Kidney epithelial cell (primary cell): ENCODE results near the gene LANCL3. TPM values are rescaled to one million over a fixed set of nuclear protein-coding genes. Genes with fewer than 3 reads are reported as not detected.

Source experiments
- DNase-seq: peaks from one replicate; pipeline ENCODE4 v3.0.0-alpha.2; 2010; ENCODE audit warnings: low read depth
- H3K27me3 ChIP-seq: 2 replicates; pipeline ENCODE4 v1.6.0; 2011; ENCODE audit warnings: low read length; ENCODE audit not compliant: control insufficient read depth, insufficient read depth
- H3K36me3 ChIP-seq: 2 replicates; pipeline ENCODE4 v1.5.1; 2011; ENCODE audit warnings: low read length; ENCODE audit not compliant: control insufficient read depth, insufficient read depth
- H3K4me3 ChIP-seq: 2 replicates; pipeline ENCODE4 v1.5.1; 2011; ENCODE audit warnings: low read depth, mild to moderate bottlenecking, control low read depth, low read length
- total RNA-seq: library from RNA; depleted of rRNA; stranded (reverse); fragments of >200 nt; gene quantifications from 2 replicates; pipeline ENCODE4 v1.2.3, GENCODE V29; 2015
- TF ChIP-seq, protein P1 (sequence below): IDR thresholded peaks from 2 replicates; pipeline ENCODE4 v1.5.1; 2011; ENCODE audit warnings: mild to moderate bottlenecking, moderate library complexity, low read length, control low read depth, inconsistent platforms; ENCODE audit not compliant: insufficient read depth, poor library complexity, severe bottlenecking

LANCL3 gene
- total RNA-seq, 1 donor from 2014 or later: 0.13 TPM

DNA sequence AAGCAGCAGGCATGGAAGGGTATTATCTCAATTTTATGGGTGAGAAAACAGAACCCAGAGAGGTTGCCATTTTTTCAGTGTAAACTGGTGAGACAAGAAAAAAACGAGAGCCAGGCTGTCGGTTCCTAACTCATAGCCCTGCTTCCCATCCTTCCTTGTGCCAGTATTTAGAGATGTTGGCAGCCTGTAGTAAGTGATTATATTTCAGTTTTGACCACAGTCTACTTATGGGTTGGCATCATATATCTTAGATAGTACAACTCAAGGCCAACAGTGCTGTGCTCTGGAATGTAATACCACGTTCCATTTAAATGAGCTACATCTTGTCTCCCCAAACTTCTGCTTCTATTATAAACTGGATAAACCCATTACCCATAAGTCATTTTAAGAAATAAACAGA, 154.9 kb downstream of the LANCL3 start:
- H3K4me3 ChIP-seq: no peak overlapping the region
- DNase-seq: no peak
- H3K27me3 ChIP-seq: no peaks in the 10 kb centered on the region
- TF ChIP-seq, protein P1, sequence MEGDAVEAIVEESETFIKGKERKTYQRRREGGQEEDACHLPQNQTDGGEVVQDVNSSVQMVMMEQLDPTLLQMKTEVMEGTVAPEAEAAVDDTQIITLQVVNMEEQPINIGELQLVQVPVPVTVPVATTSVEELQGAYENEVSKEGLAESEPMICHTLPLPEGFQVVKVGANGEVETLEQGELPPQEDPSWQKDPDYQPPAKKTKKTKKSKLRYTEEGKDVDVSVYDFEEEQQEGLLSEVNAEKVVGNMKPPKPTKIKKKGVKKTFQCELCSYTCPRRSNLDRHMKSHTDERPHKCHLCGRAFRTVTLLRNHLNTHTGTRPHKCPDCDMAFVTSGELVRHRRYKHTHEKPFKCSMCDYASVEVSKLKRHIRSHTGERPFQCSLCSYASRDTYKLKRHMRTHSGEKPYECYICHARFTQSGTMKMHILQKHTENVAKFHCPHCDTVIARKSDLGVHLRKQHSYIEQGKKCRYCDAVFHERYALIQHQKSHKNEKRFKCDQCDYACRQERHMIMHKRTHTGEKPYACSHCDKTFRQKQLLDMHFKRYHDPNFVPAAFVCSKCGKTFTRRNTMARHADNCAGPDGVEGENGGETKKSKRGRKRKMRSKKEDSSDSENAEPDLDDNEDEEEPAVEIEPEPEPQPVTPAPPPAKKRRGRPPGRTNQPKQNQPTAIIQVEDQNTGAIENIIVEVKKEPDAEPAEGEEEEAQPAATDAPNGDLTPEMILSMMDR: no peak
- no peaks in the 10 kb centered on the region for H3K36me3 ChIP-seq

Other genes starting within 250 kb of the LANCL3 start
- gene PRRG1, start 222.3 kb upstream of the LANCL3 start, total RNA-seq: 13.3 and 17.6 TPM in 2 replicates
- gene XK, start 114.1 kb downstream of the LANCL3 start, total RNA-seq: 0.34 and 1.1 TPM in 2 replicates
- 0.27 and 0.38 TPM in 2 replicates for gene CYBB, start 208.4 kb downstream of the LANCL3 start, total RNA-seq